NOMO-1 (cell line): Measurements from ENCODE around the gene EPB41L4A.
"Not testable (repeated sequence)": the region's sequence is repeated elsewhere in the genome, so short reads cannot be mapped to it uniquely, and the experiment has no call there.

Experiments
- DNase-seq, 2 experiments: peaks; one replicate each; lab custom pipeline; 2025; ENCODE audit not compliant: unreplicated experiment in 2 of 2; lab: John Stamatoyannopoulos, UW

The EPB41L4A gene

GRCh38 chr5:112401924-112402323 is 17.2 kb downstream of the EPB41L4A start:
- DNase-seq = no peak

DNA sequence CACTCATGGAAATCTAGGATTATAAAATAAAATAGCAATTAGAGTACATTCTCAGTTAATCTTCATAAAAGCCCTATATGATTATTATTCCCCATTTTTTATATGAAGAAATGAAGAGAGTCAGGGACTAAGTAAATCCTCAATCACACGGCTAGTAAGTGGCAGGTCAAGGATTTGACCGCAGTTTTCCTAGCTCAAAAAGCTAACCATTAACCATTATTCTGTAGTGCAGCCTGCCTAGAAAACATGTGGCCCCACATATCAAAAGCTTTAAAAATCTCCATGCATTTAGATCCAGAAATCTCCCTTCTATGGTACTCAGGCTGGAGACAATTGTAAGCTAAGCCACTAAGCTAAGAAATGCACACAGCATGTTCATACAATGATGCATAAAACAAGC is 21.4 kb downstream of the EPB41L4A start:
- DNase-seq = no peak

DNA sequence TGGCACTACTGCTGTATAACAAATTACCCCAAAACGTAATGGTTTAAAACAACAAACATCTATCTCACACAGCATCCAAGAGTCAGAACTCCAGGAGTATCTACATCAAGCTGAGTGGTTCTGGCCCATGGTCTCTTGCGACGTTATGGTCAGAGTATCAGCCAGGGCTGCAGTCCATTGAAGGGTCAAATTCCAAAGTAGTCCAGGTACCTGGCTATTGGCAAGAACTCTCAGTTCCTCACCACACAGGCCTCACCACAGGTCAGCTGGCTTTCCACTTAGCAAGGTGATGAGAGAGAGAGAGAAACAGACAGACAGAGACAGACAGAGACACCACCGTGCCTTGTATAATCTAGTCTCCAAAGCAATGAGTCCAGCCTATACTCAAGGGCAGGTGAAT is 22.6 kb downstream of the EPB41L4A start:
- DNase-seq = no peak

- not testable (repeated sequence) for DNase-seq
Measured at GRCh38 chr5:112395299-112395698, 23.8 kb downstream of the EPB41L4A start.

- no peak for DNase-seq
Measured at GRCh38 chr5:112390327-112390726, 28.8 kb downstream of the EPB41L4A start.

GRCh38 chr5:112388739-112389138 is 30.3 kb downstream of the EPB41L4A start:
- DNase-seq = no peak

- DNase-seq = no peak
Measured at GRCh38 chr5:112388074-112388473, 31.0 kb downstream of the EPB41L4A start.

DNA sequence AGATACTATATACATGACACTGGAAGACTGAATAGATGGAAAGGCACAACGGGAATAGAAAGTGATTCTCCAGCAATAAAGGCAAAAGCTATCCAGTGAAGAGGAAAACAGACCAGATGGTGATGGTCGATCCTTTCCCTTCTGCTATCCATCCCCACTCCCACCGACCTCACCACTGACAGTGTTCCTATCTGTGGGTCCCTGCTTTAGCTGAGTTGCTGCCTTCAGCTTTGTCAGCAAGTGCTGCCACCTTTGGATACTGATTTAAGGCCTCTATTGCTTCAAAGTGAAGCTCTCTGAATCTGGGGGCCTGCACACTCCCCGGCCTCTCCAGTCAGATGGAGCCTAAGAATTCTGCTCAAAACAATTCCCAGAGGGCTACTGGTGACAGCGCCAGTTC is 32.3 kb downstream of the EPB41L4A start:
- no peak for DNase-seq

DNA sequence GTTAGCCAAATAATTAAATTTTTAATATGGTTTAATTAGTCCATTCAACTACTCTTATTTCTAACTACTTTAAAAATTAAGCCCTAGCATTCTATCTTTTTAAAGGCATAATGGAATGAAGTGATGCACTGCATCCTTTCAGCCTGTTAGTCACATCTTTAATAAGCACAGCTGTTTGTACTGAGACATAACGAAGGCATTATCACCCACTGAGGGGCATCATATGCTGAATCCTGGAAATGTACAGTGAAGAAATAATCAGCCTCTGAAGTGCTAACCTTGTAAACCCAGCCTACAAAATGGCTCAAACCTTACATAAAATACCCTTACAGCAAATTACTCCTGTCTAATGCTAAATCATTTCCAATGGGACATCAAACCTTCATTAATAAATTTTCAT is 33.1 kb downstream of the EPB41L4A start:
- DNase-seq = no peak

DNA sequence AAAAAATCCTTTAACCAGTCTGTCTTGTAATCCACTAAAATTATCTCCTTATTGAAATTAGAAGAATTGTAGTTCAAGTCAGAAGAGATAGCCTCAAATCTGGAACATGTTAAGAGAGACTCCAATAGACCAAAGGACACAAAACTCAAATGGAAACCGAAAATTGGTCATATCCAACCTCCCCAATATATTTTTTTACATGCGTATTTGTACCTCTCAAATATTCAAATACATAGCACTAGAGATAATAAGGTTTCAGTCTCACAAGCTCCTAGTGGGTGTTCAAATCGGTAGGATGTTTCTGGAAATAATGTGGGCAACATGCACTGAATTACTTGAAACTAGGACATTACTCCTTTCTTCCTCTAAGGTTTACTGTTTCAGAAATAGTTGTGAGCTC is 33.5 kb downstream of the EPB41L4A start:
- DNase-seq = no peak

- DNase-seq = no peak
Measured at GRCh38 chr5:112384523-112384922, 34.6 kb downstream of the EPB41L4A start.

- no peak for DNase-seq
Measured at GRCh38 chr5:112382886-112383285, 36.2 kb downstream of the EPB41L4A start.

DNA sequence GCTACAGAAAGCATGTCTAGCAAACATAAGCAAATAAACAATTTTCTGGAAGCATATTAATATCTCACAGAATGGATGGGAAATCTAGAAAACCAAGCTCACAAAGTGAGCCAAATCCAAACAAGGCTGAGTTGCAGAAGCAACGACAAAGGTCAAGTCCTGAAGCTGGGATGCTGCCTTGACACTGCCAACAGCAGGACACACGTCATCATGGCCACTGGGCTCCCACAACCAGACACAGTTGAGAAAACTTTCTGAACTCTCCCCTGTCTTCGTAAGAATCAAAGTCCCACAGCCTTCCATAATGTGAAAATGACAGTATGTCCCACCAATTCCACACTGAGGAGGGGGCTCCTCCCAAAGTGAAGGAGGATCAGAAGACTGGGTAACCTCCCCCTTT is 37.6 kb downstream of the EPB41L4A start:
- no peak for DNase-seq

- DNase-seq = no peak
Measured at GRCh38 chr5:112379542-112380325, 39.3 kb downstream of the EPB41L4A start.

DNA sequence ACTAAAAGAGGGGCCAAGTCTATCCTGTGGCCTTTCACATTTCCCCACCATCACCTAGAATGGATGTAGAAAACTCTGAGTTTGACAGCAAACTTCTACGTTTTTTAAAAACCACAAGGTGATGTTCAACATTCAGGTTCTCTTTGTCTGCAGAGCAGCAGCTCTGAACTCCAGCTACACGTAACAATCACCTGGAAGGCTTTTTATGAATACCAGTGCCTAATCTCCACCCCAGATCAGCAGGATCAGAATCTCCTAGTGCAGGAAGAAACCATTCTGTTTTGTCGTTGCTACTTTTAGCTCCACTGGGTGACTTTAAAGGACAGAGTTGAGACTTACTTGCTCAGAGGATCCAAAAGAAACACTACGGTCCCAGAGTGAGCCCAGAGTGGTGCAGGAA is 44.3 kb downstream of the EPB41L4A start:
- no peak for DNase-seq

GRCh38 chr5:112374356-112374755 is 44.7 kb downstream of the EPB41L4A start:
- no peak for DNase-seq

DNA sequence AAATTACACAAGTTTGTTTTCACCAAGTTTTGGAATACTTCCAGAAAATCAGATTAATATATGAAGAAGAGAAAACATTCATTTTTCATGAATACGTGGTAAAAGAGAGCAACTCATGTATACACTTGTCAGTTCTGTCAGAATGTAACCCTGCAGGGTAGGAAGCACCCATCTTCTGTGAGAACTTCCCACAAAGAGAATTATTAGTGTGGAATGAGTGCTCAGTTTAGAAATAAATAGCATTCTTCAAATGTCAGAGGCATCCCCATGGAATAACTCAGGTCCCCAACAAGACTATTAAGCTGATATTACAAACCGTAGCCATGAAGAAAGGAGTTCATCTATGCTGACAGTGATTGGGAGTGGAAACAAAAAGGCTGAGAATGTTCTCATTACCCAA is 45.2 kb downstream of the EPB41L4A start:
- DNase-seq = no peak

DNA sequence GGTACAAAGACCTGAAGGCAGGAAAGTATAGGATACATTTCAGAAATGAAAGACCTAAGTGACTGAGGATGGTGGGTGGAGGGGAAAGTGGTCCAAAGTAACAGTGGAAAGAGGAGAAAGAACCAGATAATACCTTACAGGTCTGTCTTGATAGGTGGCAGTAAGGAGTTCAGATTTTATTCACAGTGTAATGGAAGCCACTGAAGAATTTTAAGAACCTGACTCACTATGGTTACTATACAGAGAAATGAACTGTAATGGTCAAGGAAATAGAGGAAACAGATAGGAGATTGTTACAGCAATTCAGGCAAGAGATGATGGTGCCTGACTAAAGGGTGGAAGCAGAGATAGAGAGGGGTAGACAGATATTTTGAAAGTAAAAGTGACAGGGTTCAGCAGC is 46.5 kb downstream of the EPB41L4A start:
- no peak for DNase-seq

DNA sequence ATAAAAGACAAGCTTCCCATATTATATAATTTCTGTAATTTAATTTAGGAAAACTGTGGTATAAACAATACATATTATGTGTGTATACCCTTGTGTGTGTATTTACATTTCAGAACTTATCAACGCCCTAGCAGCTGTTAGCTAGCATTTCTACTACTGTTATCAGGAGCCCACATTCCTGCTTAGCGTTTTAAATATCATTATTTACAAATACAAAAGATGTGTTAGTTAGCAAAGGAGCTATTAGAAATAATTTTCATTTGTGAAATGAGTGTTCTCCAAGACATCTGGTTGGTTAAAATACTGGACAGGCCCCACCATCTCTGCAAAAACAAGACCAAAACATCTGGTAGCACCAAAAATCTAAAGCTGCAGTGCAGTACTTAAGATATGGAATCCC is 48.0 kb downstream of the EPB41L4A start:
- DNase-seq = no peak

DNA sequence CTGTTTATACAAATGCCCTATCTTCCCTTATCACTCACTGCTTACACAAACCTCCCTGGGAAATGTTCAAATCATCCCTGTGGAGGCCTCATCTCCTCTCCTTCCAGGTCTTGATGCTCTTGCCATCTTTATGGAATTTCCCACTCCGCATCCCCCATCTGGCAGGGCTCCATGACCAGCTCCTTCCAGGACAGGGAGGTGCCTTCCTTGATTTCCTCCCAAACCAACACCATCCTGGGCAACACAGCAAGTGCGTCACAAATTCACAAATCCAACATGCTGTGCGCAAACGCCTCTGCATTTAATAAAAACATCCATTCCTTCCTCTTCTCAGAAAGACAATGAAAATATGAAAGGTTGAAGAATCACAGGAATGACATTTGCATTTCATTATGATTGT is 51.7 kb downstream of the EPB41L4A start:
- no peak for DNase-seq

GRCh38 chr5:112366987-112367386 is 52.1 kb downstream of the EPB41L4A start:
- DNase-seq = no peak

- DNase-seq = not testable (repeated sequence)
Measured at GRCh38 chr5:112360740-112361139, 58.3 kb downstream of the EPB41L4A start.
